Measurements from ENCODE around the gene TMEM62. TPM values are rescaled to one million over a fixed set of nuclear protein-coding genes. Genes with fewer than 3 reads are reported as not detected.
A peak's percentile ranks its signal among the peaks of the same experiment; 100 is the strongest.

TMEM62 gene
- total and polyA plus RNA-seq, 5 experiments from 2014 or later, result 1.6 to 17.3 (median 5.8) TPM

- ATAC-seq (peak; percentile 61 to 71), DNase-seq (peak; percentile 10 to 74 (median 32))
- Mint-ChIP-seq H3K4me1 (peaks cover 0 to 6% (median 6%) of the 10 kb centered on the region in 4 donors), H3K36me3 (no peaks in the 10 kb centered on the region), H3K9me3 (peaks cover 0 to 4% (median 0%) of the 10 kb centered on the region in 9 donors), H3K27ac (peak overlapping the region in 4 of 10 donors; percentile 7 to 81 (median 30)), H3K4me3 (no peak overlapping the region), H3K27me3 (peaks cover 0 to 12% (median 6%) of the 10 kb centered on the region in 5 donors)
- POLR2A ChIA-PET, result interaction anchor here (1.3 to 1.5 kb wide), 2 partner anchors 18 to 19 kb away, joined by 3 to 5 read pairs; partner anchors contain the start of gene CCNDBP1
Observed at GRCh38 chr15:43204016-43204901, 70.9 kb downstream of the TMEM62 start.

- DNase-seq (no peak), ATAC-seq (no peak)
- Mint-ChIP-seq H3K4me3 (no peak overlapping the region), H3K4me1 (peaks cover 0 to 6% (median 5%) of the 10 kb centered on the region in 4 donors), H3K27me3 (peaks cover 0 to 30% (median 13%) of the 10 kb centered on the region in 5 donors), H3K36me3 (no peaks in the 10 kb centered on the region), H3K9me3 (no peaks in the 10 kb centered on the region), H3K27ac (no peak overlapping the region)
- POLR2A ChIA-PET, result no interaction called here
Observed at GRCh38 chr15:43206054-43206453, 72.7 kb downstream of the TMEM62 start.

GRCh38 chr15:43207024-43207423 lies 73.6 kb downstream of the TMEM62 start:
- no peaks in the 10 kb centered on the region for H3K36me3 Mint-ChIP-seq
- H3K9me3 Mint-ChIP-seq, result no peaks in the 10 kb centered on the region
- ATAC-seq, result no peak
- DNase-seq, result no peak
- POLR2A ChIA-PET, result no interaction called here
- H3K4me3 Mint-ChIP-seq, result no peak overlapping the region
- peaks cover 0 to 31% (median 13%) of the 10 kb centered on the region in 5 donors for H3K27me3 Mint-ChIP-seq
- no peak overlapping the region for H3K27ac Mint-ChIP-seq
- H3K4me1 Mint-ChIP-seq, result peaks cover 0 to 6% (median 5%) of the 10 kb centered on the region in 4 donors

GRCh38 chr15:43208052-43209002 lies 74.9 kb downstream of the TMEM62 start:
- no peaks in the 10 kb centered on the region for H3K9me3 Mint-ChIP-seq
- POLR2A ChIA-PET, result interaction anchor here (0.8 kb wide), 1 partner anchor 12 kb away, joined by 5 read pairs; no protein-coding TSS in a partner anchor
- H3K27ac Mint-ChIP-seq, result no peak overlapping the region
- no peak for ATAC-seq
- no peak for DNase-seq
- H3K4me1 Mint-ChIP-seq, result peaks cover 0 to 6% (median 5%) of the 10 kb centered on the region in 4 donors
- peaks cover 0 to 31% (median 13%) of the 10 kb centered on the region in 5 donors for H3K27me3 Mint-ChIP-seq
- no peak overlapping the region for H3K4me3 Mint-ChIP-seq
- no peaks in the 10 kb centered on the region for H3K36me3 Mint-ChIP-seq

GRCh38 chr15:43209059-43209824 lies 75.9 kb downstream of the TMEM62 start:
- peaks cover 0 to 31% (median 13%) of the 10 kb centered on the region in 5 donors for H3K27me3 Mint-ChIP-seq
- no peaks in the 10 kb centered on the region for H3K9me3 Mint-ChIP-seq
- H3K27ac Mint-ChIP-seq, result no peak overlapping the region
- peaks cover 0 to 5% (median 3%) of the 10 kb centered on the region in 4 donors for H3K4me1 Mint-ChIP-seq
- POLR2A ChIA-PET, result no interaction called here
- H3K4me3 Mint-ChIP-seq, result no peak overlapping the region
- no peaks in the 10 kb centered on the region for H3K36me3 Mint-ChIP-seq
- DNase-seq (no peak), ATAC-seq (no peak)

- Mint-ChIP-seq H3K36me3 (no peaks in the 10 kb centered on the region), H3K4me3 (no peak overlapping the region), H3K4me1 (peaks cover 0 to 2% (median 0%) of the 10 kb centered on the region in 4 donors), H3K27ac (peak overlapping the region in 1 of 10 donors; percentile 49), H3K27me3 (peaks cover 1 to 31% (median 13%) of the 10 kb centered on the region in 5 donors), H3K9me3 (no peaks in the 10 kb centered on the region)
- POLR2A ChIA-PET, result no interaction called here
- DNase-seq (no peak), ATAC-seq (no peak)
Observed at GRCh38 chr15:43210172-43210745, 76.9 kb downstream of the TMEM62 start.

- no peak for ATAC-seq
- no peak overlapping the region for H3K4me3 Mint-ChIP-seq
- DNase-seq, result no peak
- H3K4me1 Mint-ChIP-seq, result peaks cover 0 to 2% (median 0%) of the 10 kb centered on the region in 4 donors
- peak overlapping the region in 1 of 10 donors; percentile 56 for H3K27ac Mint-ChIP-seq
- no peaks in the 10 kb centered on the region for H3K9me3 Mint-ChIP-seq
- no peaks in the 10 kb centered on the region for H3K36me3 Mint-ChIP-seq
- POLR2A ChIA-PET, result no interaction called here
- H3K27me3 Mint-ChIP-seq, result peaks cover 1 to 31% (median 13%) of the 10 kb centered on the region in 5 donors
Observed at GRCh38 chr15:43210807-43211206, 77.4 kb downstream of the TMEM62 start.

GRCh38 chr15:43211224-43211735 lies 77.9 kb downstream of the TMEM62 start:
- DNase-seq (no peak), ATAC-seq (no peak)
- Mint-ChIP-seq H3K36me3 (no peaks in the 10 kb centered on the region), H3K4me3 (no peak overlapping the region), H3K27me3 (peaks cover 1 to 31% (median 13%) of the 10 kb centered on the region in 5 donors), H3K4me1 (peaks cover 0 to 2% (median 0%) of the 10 kb centered on the region in 4 donors), H3K9me3 (no peaks in the 10 kb centered on the region), H3K27ac (peak overlapping the region in 1 of 10 donors; percentile 53)
- POLR2A ChIA-PET, result no interaction called here

- ATAC-seq, result no peak
- DNase-seq, result no peak
- no peak overlapping the region for H3K4me3 Mint-ChIP-seq
- H3K27ac Mint-ChIP-seq, result no peak overlapping the region
- POLR2A ChIA-PET, result no interaction called here
- H3K27me3 Mint-ChIP-seq, result peaks cover 1 to 31% (median 13%) of the 10 kb centered on the region in 5 donors
- H3K36me3 Mint-ChIP-seq, result no peaks in the 10 kb centered on the region
- H3K4me1 Mint-ChIP-seq, result peaks cover 0 to 2% (median 0%) of the 10 kb centered on the region in 4 donors
- no peaks in the 10 kb centered on the region for H3K9me3 Mint-ChIP-seq
Observed at GRCh38 chr15:43212299-43212698, 78.9 kb downstream of the TMEM62 start.

- Mint-ChIP-seq H3K4me3 (no peak overlapping the region), H3K36me3 (no peaks in the 10 kb centered on the region), H3K4me1 (peaks cover 0 to 2% (median 0%) of the 10 kb centered on the region in 4 donors), H3K27me3 (peaks cover 1 to 31% (median 13%) of the 10 kb centered on the region in 5 donors), H3K9me3 (no peaks in the 10 kb centered on the region), H3K27ac (no peak overlapping the region)
- ATAC-seq, result no peak
- DNase-seq, result no peak
- POLR2A ChIA-PET, result no interaction called here
Observed at GRCh38 chr15:43212951-43213350, 79.6 kb downstream of the TMEM62 start.

- H3K4me1 Mint-ChIP-seq, result peaks cover 0 to 2% (median 0%) of the 10 kb centered on the region in 4 donors
- DNase-seq (no peak), ATAC-seq (no peak)
- no peaks in the 10 kb centered on the region for H3K36me3 Mint-ChIP-seq
- no peak overlapping the region for H3K4me3 Mint-ChIP-seq
- POLR2A ChIA-PET, result no interaction called here
- H3K27me3 Mint-ChIP-seq, result peaks cover 1 to 26% (median 13%) of the 10 kb centered on the region in 5 donors
- no peaks in the 10 kb centered on the region for H3K9me3 Mint-ChIP-seq
- no peak overlapping the region for H3K27ac Mint-ChIP-seq
Observed at GRCh38 chr15:43213466-43213865, 80.1 kb downstream of the TMEM62 start.

All from naive thymus-derived CD8-positive, alpha-beta T cell (primary cell).